Activated CD8-positive, alpha-beta memory T cell treated with anti-CD3 and anti-CD28 coated beads, Interleukin-2, amount 10 ng/mL, durations not matched to agents 7 days and 5 days (primary cell): ENCODE measurements around the gene EXOC4. TPM values are rescaled to one million over a fixed set of nuclear protein-coding genes. Genes with fewer than 3 reads are reported as not detected.
"Not testable (repeated sequence)": the region's sequence is repeated elsewhere in the genome, so short reads cannot be mapped to it uniquely, and the experiment has no call there.

Source experiments
- ATAC-seq: fragments of 150-1000 bp; cut with Tn5 transposase; one replicate; pipeline ENCODE4 v1.10.0; 2021; ENCODE audit warnings: moderate library complexity
- CTCF ChIA-PET: fragments of 350-600 bp; sonication (Branson Sonifier 250); formaldehyde crosslinking; loops from one replicate; lab custom pipeline; 2021; ENCODE audit warnings: antibody characterized with exemption; lab: Charles Lee
- DNase-seq: peaks from one replicate; pipeline ENCODE4 v3.0.0-alpha.2; 2020
- H3K27ac Mint-ChIP-seq: one replicate; pipeline ENCODE4 v1.8.0; 2021; ENCODE audit warnings: mild to moderate bottlenecking, mixed read lengths
- H3K27me3 Mint-ChIP-seq: one replicate; pipeline ENCODE4 v1.8.0; 2021; ENCODE audit warnings: mixed read lengths
- H3K36me3 Mint-ChIP-seq: one replicate; pipeline ENCODE4 v1.8.0; 2021; ENCODE audit warnings: mild to moderate bottlenecking, mixed read lengths
- H3K4me1 Mint-ChIP-seq: one replicate; pipeline ENCODE4 v1.8.0; 2021; ENCODE audit warnings: mixed read lengths
- H3K4me3 Mint-ChIP-seq: one replicate; pipeline ENCODE4 v1.8.0; 2021; ENCODE audit warnings: mild to moderate bottlenecking, moderate library complexity, mixed read lengths
- H3K9me3 Mint-ChIP-seq: one replicate; pipeline ENCODE4 v1.8.0; 2022; ENCODE audit warnings: low read depth, mixed read lengths
- total RNA-seq, 2 experiments: library from RNA; stranded (reverse); gene quantifications; one replicate each; pipeline ENCODE4 v1.2.3, GENCODE V29; 2021

EXOC4 gene
- total RNA-seq, 2 experiments from 2014 or later, result 68.6 to 88.3 TPM

GRCh38 chr7:133252506-133252857 lies 396 bp upstream of the EXOC4 start:
- Mint-ChIP-seq H3K4me1 (peaks cover 22% of the 10 kb centered on the region), H3K27ac (no peak overlapping the region), H3K27me3 (no peaks in the 10 kb centered on the region), H3K9me3 (no peaks in the 10 kb centered on the region), H3K36me3 (peaks cover 17% of the 10 kb centered on the region), H3K4me3 (peak overlapping the region; percentile 90)
- ATAC-seq (no peak), DNase-seq (no peak)
- CTCF ChIA-PET, result interaction anchor here (1.3 to 1.8 kb wide), 2 partner anchors 24 to 672 kb away, joined by 3 to 4 read pairs; no protein-coding TSS in a partner anchor

DNA sequence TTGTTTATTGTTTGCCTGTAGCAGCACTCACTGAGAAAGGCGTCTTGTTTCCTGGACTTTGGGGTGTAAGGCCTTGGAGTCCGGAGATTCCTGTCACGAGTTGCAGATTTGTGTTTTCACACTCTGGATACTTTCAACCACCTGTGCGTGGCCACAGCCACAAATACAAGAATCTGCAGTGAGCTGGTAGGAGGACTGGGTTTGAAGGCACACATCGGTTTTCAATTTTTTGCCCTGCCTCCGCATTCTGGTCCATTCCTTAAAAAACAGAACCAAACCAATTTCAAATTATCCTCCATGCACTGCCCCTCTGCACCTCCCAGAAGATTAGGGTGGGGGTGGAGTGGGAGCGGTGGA lies 619 bp downstream of the EXOC4 start:
- CTCF ChIA-PET, result interaction anchor here (1.3 kb wide), 1 partner anchor 25 kb away, joined by 3 read pairs; no protein-coding TSS in a partner anchor
- ATAC-seq, result no peak
- peaks cover 33% of the 10 kb centered on the region for H3K4me1 Mint-ChIP-seq
- peak overlapping the region; percentile 88 for H3K27ac Mint-ChIP-seq
- H3K9me3 Mint-ChIP-seq, result no peaks in the 10 kb centered on the region
- no peaks in the 10 kb centered on the region for H3K27me3 Mint-ChIP-seq
- H3K36me3 Mint-ChIP-seq, result peaks cover 17% of the 10 kb centered on the region
- DNase-seq, result peak; percentile 46
- peak overlapping the region; percentile 90 for H3K4me3 Mint-ChIP-seq

DNA sequence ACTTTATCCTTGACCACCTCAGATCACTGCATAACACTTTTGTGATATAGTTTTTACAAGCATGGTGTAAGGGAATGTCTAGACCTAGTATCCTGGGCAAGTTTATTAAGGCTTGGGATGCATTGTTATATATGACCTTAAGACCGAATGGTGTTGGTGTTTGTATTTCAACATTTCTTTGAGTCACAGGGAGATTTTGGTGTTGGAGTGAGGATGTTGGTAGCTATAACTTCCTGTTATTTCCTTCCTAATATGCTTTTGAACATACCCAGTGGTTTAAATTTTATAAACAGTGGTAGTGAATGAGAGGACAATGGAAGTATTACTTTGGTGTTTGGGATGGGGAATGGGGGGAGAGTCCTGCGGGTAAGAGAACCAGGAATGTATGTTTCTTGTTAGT lies 2.6 kb downstream of the EXOC4 start:
- H3K9me3 Mint-ChIP-seq, result no peaks in the 10 kb centered on the region
- CTCF ChIA-PET, result no interaction called here
- H3K4me1 Mint-ChIP-seq, result peaks cover 33% of the 10 kb centered on the region
- no peak overlapping the region for H3K4me3 Mint-ChIP-seq
- no peak for ATAC-seq
- H3K27ac Mint-ChIP-seq, result no peak overlapping the region
- DNase-seq, result no peak
- H3K36me3 Mint-ChIP-seq, result peaks cover 19% of the 10 kb centered on the region
- H3K27me3 Mint-ChIP-seq, result no peaks in the 10 kb centered on the region

DNA sequence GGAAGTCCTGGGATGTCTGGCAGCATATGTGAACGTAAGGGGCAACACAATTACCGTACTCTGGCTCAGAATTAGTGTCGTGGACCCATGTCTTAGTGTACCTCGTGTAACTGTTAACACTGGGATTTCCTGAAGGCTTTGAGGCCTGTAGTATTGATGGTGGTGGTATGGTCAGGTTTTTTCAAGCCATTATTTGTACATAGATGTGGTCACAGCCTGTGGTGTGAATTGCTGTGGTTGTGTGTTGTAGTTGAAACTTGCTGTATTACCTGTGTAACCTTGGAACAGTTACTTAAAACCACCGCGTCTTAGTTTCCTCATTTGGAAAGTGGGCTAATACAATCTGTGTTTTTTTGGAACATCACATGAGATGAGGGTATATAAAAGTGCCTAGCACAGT lies 5.3 kb downstream of the EXOC4 start:
- Mint-ChIP-seq H3K4me3 (no peak overlapping the region), H3K27me3 (no peaks in the 10 kb centered on the region), H3K27ac (no peak overlapping the region), H3K4me1 (peaks cover 30% of the 10 kb centered on the region), H3K36me3 (peaks cover 32% of the 10 kb centered on the region), H3K9me3 (peaks cover 2% of the 10 kb centered on the region)
- CTCF ChIA-PET, result no interaction called here
- DNase-seq, result no peak
- no peak for ATAC-seq

GRCh38 chr7:133265821-133266220 lies 12.9 kb downstream of the EXOC4 start:
- Mint-ChIP-seq H3K9me3 (peaks cover 2% of the 10 kb centered on the region), H3K4me3 (no peak overlapping the region), H3K27ac (no peak overlapping the region), H3K36me3 (peaks cover 24% of the 10 kb centered on the region), H3K27me3 (no peaks in the 10 kb centered on the region), H3K4me1 (peaks cover 11% of the 10 kb centered on the region)
- CTCF ChIA-PET, result no interaction called here
- no peak for DNase-seq
- no peak for ATAC-seq

DNA sequence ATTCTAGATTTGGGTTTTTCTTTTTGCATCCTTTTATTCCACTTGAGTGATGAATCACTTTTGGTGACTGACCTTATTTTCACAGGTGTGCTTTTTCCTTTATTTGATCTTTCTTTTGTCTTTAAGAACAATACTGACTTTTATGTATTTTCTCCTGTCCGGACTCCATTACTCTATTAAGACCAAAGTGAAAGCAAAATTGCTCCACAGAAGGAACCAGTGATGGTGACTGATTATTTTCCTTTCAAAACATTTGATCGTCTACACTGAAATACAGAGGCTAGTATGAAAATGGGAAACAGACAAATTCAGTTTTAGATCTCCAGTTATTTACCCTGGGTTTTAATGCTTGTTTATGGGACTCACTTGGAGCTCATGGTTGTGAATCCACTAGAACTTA lies 15.5 kb downstream of the EXOC4 start:
- Mint-ChIP-seq H3K9me3 (no peaks in the 10 kb centered on the region), H3K36me3 (peaks cover 13% of the 10 kb centered on the region), H3K4me1 (peaks cover 11% of the 10 kb centered on the region), H3K27ac (no peak overlapping the region), H3K4me3 (no peak overlapping the region), H3K27me3 (no peaks in the 10 kb centered on the region)
- CTCF ChIA-PET, result no interaction called here
- DNase-seq (no peak), ATAC-seq (no peak)

GRCh38 chr7:133272336-133272735 lies 19.5 kb downstream of the EXOC4 start:
- no peak for ATAC-seq
- no peaks in the 10 kb centered on the region for H3K9me3 Mint-ChIP-seq
- H3K27ac Mint-ChIP-seq, result no peak overlapping the region
- no peak for DNase-seq
- H3K4me3 Mint-ChIP-seq, result no peak overlapping the region
- CTCF ChIA-PET, result no interaction called here
- H3K4me1 Mint-ChIP-seq, result peaks cover 7% of the 10 kb centered on the region
- no peaks in the 10 kb centered on the region for H3K27me3 Mint-ChIP-seq
- peaks cover 22% of the 10 kb centered on the region for H3K36me3 Mint-ChIP-seq

DNA sequence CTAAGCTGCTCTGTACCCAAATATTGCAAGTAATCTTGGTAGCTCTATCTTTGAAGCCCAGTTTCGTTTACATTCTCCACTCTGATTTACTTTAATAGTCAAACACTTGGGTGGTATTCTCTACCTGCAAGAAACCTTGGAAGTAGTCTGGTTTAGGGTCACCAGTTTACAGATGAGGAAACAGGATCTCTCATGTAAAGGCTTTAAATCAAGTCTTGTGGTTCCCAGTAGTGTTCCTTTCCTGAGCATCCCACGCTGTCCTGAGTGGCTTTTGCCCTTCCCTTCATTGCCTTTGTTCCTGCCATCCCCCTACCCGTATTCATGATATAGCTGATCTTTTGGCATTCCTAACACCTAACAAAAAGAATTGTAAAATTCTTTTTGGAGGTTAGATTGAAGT lies 20.3 kb downstream of the EXOC4 start:
- H3K9me3 Mint-ChIP-seq, result peaks cover under 1% of the 10 kb centered on the region
- H3K4me3 Mint-ChIP-seq, result no peak overlapping the region
- H3K27ac Mint-ChIP-seq, result no peak overlapping the region
- DNase-seq (no peak), ATAC-seq (no peak)
- peaks cover 27% of the 10 kb centered on the region for H3K36me3 Mint-ChIP-seq
- CTCF ChIA-PET, result no interaction called here
- H3K27me3 Mint-ChIP-seq, result no peaks in the 10 kb centered on the region
- H3K4me1 Mint-ChIP-seq, result peaks cover 3% of the 10 kb centered on the region

DNA sequence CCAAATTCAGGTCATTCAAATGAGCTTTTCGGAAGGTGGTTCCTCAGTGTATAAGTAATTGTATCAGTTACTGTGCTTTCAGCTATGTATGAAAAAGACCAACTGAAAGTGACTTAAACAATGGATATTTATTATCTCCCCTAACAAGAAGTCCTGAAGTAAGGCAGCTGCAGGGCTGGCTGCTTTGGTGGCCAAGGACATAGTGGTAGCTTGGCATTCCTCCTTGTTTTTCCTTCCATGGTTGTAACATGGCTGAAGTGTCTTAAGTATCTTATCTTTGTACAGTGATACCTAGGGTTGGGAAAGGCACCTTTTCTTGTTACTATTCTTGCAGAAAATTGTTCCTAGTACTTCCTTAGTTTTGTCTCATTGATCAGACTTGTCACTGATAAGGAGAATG lies 21.4 kb downstream of the EXOC4 start:
- peaks cover 3% of the 10 kb centered on the region for H3K9me3 Mint-ChIP-seq

DNA sequence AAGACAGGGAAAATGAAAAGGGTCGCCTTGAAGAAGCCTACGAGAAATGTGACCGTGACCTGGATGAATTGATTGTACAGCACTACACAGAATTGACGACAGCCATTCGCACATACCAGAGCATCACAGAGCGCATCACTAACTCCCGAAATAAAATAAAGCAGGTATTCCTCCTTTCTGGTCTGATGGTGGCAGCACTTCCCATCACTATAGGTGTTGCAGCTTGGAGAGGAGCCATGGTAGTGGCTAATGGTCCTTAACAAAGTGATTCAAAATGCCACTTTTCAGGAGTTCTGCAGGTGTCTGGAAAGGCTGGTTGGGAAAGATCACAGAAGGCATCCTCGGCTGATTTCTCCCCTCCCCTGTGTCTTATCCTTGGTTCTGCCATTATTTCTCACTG lies 22.1 kb downstream of the EXOC4 start:
- Mint-ChIP-seq H3K27me3 (no peaks in the 10 kb centered on the region), H3K9me3 (peaks cover 3% of the 10 kb centered on the region), H3K27ac (no peak overlapping the region), H3K36me3 (peaks cover 38% of the 10 kb centered on the region), H3K4me3 (no peak overlapping the region), H3K4me1 (no peaks in the 10 kb centered on the region)
- CTCF ChIA-PET, result no interaction called here
- no peak for DNase-seq
- no peak for ATAC-seq

More for the DNA sequence above, 21.4 kb downstream of the EXOC4 start:
- H3K27me3 Mint-ChIP-seq, result no peaks in the 10 kb centered on the region
- no peak for DNase-seq
- CTCF ChIA-PET, result no interaction called here
- no peak overlapping the region for H3K27ac Mint-ChIP-seq
- H3K36me3 Mint-ChIP-seq, result peaks cover 34% of the 10 kb centered on the region
- H3K4me3 Mint-ChIP-seq, result no peak overlapping the region
- ATAC-seq, result no peak
- no peaks in the 10 kb centered on the region for H3K4me1 Mint-ChIP-seq

DNA sequence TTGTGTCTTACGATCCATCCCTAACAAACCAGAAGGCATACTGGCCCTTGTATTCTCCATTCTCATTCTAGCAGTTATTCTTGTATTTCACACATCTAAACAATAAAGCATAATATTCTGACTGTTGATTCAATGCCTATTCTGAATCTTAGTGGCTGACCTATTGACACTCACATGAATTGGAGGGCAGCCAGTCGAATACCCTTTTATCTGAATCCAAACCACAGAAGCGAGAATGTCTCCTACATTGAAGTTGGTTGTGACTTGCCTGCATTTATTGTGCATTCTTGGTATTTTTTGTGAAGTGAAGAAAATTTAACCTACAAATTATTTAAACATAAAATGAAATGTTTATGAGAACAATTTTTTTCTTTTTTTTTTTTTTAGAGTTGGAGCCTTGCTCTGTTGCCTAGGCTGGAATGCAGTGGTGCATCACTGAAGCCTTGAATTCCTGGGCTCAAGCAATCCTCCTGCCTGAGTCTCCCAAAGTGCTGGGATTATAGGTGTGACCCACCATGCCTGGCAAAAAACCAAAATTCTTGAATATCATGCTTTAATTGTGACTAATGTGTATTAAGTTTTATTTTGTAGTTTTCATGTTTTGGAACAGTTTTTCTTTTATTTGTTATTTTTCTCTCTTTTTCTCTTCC lies 22.7 kb downstream of the EXOC4 start:
- H3K4me3 Mint-ChIP-seq, result no peak overlapping the region
- CTCF ChIA-PET, result no interaction called here
- DNase-seq (no peak), ATAC-seq (no peak)
- H3K4me1 Mint-ChIP-seq, result no peaks in the 10 kb centered on the region
- H3K9me3 Mint-ChIP-seq, result peaks cover 3% of the 10 kb centered on the region
- peaks cover 38% of the 10 kb centered on the region for H3K36me3 Mint-ChIP-seq
- H3K27ac Mint-ChIP-seq, result no peak overlapping the region
- H3K27me3 Mint-ChIP-seq, result no peaks in the 10 kb centered on the region

DNA sequence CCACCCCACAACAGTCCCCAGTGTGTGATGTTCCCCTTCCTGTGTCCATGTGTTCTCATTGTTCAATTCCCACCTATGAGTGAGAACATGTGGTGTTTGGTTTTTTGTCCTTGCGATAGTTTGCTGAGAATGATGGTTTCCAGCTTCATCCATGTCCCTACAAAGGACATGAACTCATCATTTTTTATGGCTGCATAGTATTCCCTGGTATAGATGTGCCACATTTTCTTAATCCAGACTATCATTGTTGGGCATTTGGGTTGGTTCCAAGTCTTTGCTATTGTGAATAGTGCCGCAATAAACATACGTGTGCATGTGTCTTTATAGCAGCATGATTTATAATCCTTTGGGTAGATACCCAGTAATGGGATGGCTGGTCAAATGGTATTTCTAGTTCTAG lies 26.1 kb downstream of the EXOC4 start:
- CTCF ChIA-PET, result not testable (repeated sequence)

DNA sequence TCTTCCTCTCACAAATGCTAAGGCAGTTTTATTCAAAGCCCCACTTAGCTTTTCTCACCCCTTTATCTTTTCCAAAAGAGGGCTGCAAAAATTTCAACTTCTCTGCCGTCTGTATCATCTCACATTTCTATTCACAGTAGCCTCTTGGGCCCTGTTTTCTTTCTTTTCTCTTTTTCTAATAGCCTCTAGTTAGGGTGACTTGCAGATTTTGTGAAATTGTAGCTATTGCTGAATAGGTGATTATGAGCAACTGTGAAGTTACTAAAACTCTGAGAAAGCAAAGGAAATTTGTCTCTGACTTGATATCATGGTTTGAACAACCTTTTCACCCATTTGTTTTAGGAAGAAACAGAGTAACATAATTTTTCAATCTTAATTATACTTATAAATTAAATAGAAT lies 29.2 kb downstream of the EXOC4 start:
- CTCF ChIA-PET, result no interaction called here
- H3K27ac Mint-ChIP-seq, result no peak overlapping the region
- ATAC-seq (no peak), DNase-seq (no peak)
- peaks cover 3% of the 10 kb centered on the region for H3K9me3 Mint-ChIP-seq
- no peaks in the 10 kb centered on the region for H3K27me3 Mint-ChIP-seq
- no peak overlapping the region for H3K4me3 Mint-ChIP-seq
- peaks cover 30% of the 10 kb centered on the region for H3K36me3 Mint-ChIP-seq
- no peaks in the 10 kb centered on the region for H3K4me1 Mint-ChIP-seq

More for the DNA sequence above, 26.1 kb downstream of the EXOC4 start:
- not testable (repeated sequence) for H3K27ac Mint-ChIP-seq, H3K9me3 Mint-ChIP-seq, H3K27me3 Mint-ChIP-seq, ATAC-seq, H3K4me1 Mint-ChIP-seq, DNase-seq, H3K4me3 Mint-ChIP-seq
- peaks cover 41% of the 10 kb centered on the region for H3K36me3 Mint-ChIP-seq

DNA sequence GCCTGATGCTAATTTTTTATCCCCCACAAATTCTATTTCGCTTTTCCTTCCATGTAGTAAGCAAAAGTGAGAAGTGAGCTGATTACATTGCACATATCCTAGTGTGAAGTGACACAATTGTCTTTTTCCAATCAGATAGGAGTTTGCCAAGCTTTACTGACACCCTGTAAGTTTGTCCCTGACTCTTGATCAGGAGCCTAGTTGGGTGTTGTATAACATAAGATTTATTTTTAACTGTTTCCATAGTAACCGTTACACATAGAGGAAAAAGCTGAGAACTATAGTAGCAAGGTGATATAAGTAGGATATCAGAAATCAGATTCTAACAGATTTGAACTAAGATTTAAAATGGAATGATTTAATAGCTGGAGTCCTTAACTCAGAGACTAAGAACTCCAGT lies 31.2 kb downstream of the EXOC4 start:
- no peak for ATAC-seq
- Mint-ChIP-seq H3K4me1 (no peaks in the 10 kb centered on the region), H3K36me3 (peaks cover 28% of the 10 kb centered on the region), H3K9me3 (no peaks in the 10 kb centered on the region), H3K4me3 (no peak overlapping the region), H3K27ac (no peak overlapping the region), H3K27me3 (no peaks in the 10 kb centered on the region)
- CTCF ChIA-PET, result interaction anchor here (1.0 kb wide), 1 partner anchor 12 kb away, joined by 3 read pairs; no protein-coding TSS in a partner anchor
- no peak for DNase-seq
